Activated CD4-positive, alpha-beta T cell treated with anti-CD3 and anti-CD28 coated beads, Interleukin-10, Interleukin-2, amounts not matched to agents 100 ng/mL and 50 ng/mL, durations not matched to agents 16 hours and 8 hours (primary cell): ENCODE data around the gene CDK4.

Experiments
- DNase-seq: peaks from one replicate; pipeline ENCODE4 v3.0.0-alpha.2; 2020

CDK4 gene

DNA sequence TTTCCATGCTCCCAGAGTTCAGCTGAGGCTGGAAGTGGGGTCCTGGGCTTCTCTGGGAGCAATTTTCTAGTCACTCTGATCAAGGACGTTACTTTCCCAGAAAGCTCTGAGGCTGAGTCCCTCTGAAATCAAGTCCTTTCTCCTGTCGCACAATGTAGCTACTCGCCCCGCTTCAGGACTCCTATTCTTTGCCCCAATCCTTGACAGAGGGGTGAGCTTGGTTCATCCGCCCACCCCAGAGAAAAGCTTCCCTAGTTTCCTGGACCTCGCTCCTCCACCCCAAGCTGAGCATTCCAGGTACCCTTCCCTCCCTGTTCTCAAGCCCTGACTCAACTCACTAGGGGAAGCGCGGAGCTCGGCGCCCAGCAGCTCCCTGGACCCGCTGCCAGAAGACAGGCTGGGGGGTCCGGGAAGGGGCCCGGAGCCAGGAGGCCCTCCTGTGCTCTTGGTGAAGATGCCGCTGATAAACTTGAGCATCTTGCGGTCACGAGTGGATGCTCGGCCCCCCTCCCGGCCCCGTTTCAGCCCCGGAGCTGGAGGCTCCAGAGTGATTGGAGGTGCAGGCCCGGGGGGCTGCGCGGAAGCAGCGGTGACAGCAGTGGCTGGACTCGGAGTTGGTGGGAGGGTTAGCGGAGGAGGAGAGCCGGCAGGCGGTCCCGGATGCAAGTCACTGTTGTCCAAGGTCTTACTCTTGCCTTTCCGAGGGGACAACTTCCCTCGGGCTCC lies 15.2 kb downstream of the CDK4 start:
- no peak for DNase-seq

DNA sequence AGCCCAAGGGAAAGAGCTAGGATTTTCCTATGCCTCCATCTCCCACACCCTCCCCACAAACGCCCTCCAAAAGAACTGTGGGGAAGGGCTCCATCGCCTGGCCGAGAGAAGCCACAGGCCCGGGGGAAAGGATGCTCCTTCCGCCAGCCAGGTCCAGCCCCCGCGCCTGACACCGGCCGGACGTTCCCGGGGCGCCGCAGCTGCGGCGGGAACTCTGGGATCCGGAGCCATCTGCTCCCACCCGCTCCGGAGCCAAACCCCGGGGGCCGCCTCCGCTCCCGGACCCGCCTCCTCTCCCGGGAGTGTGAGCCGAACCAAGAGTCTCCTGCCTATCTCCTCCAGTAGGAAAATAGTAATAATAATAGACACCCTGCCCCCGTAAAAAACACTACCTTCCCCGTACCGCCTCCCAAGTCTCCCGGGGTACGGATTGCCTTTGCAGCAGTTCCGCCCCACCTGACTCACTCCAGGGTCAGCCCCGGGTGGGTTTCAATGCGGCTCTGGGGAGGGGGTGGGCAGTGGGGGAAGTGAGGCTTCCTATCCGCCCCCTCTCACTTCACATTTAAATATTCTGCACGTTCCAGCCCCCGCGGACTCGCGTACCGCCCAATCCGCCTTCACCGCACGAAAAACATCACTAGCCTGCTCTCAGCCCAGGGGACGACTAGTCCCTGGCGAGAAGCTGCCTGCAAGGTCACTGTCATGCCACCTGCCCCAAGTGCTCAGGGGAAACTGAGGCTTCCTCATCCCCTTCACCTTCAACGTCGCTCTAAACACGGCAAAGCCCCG lies 16.0 kb downstream of the CDK4 start:
- no peak for DNase-seq

DNA sequence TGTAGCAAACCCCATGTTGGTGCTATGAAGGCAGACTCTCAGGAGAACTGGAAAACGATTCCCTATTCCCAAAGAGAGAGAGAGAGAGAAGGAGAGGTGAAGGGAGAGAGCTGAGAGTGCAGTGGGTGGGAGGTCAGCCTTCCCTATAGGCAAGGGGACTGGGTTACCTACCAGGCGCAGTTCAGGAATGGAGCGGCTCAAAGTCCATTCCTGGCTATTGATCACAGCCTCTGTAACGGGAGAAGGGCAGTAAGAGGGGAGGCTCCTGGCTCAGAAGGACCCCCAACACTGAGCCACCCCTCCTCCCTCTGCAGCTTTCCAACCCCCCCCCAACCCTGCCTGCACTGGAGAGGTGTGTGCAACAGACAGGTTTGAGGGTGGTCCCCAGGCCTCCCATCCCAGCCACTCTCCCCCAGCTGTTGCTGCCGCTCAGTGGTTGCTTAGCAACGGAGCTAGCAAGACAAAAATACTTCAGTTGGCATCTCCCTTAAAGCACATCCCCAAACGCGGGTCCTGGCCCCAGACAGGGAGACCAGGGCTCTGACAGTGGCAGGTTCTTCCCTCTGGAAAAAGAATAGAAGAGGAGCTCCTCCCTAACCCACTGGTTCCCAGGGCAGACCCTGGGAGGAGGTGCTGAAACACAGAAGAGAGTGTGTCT lies 16.8 kb downstream of the CDK4 start:
- DNase-seq: no peak

DNA sequence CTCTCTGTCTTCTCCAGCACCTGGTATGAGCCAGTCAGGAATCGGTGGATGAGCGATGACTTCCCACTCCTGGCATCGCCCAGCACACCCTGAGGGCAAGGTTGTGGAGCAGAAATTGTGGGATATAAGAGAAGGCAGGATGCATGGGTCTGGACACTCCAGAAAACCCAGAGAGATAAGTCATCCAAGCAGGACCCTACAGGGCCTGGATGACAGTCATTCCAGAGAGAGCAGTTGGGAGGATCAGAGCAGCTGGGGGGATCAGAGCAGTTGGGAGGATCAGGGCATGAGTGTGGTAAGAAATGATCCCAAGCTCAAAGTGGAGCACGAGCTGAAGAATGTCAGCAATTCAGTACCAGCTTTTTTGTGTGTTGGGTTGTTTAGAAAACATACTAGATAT lies 17.5 kb downstream of the CDK4 start:
- no peak for DNase-seq

DNA sequence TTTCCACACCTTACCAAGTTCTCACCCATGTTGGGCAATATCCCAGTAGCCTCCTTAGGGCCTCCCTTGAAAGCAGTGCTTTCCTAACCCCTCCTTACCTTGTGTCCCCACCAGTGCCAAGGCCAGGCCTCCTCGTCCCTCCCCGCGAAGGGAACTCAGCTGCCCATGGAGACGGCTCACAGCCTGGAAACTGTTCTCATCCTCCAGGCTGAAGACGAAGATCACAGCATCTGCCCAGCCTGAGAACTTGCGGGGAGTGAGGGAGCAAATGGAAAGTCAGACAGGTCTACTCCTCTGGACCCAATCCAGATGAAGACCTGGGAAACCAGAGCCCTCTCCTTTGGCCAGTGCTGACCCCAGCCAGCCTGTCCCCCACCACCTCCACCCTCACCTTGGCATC lies 18.2 kb downstream of the CDK4 start:
- DNase-seq: no peak

DNA sequence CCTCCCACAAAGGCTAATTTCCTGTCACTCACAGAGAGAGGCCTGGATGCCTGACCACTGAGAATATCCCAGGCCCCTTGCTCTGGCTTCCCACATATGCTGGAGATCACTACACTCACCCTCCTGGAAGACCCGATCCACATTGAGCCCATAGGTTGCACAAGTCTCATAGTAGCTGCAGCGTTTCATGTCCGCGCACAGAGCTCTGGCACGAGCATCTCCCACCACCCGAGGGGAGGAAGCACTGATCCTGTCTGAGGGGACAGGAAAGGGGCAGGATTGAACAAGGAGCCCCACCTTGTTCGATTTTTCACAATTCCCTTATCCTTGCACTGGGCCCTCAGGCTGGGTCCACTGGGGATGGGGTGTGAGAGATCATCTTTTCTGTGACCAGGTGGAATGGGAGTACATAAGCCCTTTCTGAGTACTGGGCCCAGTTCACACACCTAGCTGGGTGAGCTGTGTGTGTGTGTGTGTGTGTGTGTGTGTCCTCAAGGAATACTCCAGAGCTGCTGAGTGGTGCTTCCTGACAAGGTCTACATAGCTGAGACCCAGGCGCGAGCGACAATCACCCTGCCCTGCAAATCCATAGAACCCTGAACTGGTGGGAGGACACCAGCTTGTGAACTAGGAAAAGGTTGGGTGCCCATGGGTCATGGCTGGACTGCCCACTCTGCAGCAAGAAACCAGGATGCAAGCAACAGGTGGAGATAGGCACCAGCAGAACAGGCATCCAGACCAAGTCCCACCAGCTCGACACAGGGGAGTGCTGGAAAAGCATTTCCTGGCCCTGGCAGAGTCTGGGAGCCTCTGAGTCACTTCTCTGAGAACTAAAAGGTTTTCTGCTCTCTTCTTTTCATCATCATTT lies 19.1 kb downstream of the CDK4 start:
- DNase-seq: no peak

DNA sequence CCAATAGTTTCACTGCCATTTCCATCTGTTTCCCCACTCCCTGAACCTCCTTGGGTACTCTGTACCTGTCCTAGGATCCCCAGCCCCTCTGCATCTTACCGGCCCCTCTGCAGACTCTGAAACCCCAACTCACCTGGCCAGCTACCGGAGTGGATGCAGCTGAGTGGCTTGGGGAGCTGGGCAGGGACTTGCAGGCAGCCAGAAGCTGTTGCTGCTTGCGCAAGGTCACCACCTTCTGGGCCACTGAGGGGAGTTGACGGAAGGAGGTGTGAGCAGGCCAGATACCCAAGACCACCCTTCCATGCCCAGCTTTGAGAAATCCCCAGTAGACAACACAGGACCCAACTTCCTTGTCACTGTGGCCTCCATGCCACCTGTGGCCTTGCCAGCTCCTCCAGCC lies 19.8 kb downstream of the CDK4 start:
- no peak for DNase-seq

DNA sequence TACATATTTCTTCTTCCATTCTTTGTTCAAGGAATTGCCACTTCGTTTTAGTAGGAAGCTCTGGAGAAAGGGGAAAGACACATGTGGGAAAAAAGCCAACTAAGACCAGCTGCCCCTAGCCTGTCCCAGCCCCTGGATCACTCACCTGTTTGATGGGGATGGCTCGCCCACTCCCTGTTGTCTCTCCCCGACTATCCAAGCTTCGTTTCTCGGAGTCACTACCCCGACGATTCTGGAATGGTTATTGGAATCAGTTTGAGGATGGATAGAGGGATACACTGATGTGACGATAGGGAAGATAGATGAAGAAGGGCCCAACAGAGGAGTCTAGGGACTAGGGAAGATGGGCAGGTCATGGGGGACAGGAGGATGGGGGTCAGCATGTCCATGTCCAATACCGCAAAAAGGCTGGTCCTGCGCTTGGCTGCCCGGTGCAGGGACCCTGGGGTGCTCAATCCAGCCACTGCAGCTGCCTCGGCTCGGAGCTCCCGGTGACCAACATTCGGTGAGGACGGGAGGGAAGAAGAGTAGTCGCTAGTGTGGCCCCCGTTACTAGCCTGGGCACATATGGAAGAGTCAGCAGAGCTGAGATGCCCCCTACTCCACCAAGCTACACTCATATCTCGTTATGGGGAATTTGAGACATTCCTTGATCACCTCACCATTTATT lies 20.6 kb downstream of the CDK4 start:
- no peak for DNase-seq

DNA sequence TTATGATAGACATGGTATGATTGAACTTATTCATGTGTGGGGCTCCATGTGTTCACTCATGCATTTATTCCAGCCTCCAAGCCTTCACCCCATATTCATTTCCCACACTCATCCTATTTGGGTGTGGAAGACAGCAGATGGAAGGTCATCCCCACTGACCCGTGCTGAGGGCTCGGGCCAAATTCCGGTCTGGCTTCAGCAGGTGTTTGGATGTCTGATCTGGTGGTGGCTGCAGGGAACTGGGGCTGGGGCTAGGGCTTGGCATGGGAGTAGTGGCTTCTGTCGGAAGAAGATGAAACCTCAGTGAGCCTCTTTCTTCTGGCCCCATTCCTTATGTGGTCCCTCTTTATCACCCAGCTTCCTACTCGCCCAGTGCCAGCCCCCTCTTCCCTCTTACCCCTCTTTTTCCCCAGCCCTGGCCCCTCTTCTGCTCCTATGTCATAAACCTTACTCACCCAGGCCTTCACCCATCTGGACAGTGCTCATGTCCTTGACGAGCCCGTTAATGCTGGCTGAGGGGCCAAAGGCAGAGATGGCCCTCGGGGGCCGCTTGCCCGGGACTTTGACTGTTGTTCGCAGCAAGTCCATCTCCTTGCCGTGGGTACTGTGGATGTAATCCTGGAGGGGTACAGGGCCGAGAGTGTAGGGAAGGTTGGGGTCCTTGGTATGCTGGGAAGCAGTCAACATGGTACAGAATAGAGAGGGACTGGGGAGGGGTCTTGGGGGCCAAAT lies 21.6 kb downstream of the CDK4 start:
- DNase-seq: no peak

DNA sequence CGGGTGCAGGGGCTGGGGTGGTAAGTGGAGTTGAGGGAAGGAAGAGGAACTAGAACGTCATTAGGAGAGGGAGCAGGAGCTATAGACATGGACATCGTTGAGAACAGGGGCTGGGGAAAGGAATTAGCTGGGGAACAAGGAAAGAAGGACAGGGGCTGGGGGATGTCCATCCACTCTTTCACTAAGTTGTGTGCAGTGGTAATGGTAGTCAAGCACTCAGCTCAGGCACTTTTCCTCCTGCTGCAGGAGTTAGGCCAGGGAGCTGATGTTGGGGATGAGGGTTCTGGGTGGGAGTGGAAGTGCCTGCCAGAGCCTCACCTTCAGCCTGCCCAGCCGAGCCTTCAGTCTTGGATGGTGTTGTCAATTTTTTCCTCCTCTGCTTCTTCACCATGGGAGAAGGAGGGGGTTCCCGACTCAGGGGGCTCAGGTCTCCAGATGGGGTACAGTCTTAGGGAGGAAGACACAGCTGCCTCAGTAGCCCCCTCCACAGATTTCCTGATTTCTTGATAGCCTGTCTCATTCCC lies 22.7 kb downstream of the CDK4 start:
- no peak for DNase-seq

DNA sequence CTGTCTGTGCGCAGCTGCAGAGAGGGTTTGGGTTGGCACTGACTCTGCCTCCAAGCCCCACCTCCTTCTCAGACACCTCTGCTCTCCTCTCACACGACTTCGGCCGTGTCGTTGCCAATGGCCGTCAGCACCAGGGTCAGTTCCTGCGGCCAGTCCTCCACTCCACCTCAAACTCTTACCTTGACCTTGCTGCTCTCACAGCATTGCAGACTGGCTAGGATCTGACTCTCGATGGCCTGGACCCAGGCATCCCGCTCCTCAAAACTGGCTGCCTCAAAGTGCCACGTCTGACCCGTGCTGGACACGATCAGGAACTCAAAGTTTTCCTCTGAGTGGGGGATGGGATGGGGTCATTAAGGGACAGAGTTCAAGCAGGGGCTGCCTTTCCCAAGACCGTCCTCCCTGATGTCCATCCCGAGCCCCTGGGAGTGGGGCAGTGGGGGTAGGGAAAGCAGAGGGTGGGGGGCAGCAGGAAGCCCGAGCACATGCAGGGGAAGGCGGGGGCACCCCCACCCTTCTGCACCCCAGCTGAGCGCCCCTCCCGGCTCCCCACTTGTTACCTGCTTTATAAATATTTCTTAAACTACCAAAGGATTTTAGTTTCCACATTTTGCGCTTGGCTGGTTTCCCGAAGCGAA lies 24.2 kb downstream of the CDK4 start:
- no peak for DNase-seq

DNA sequence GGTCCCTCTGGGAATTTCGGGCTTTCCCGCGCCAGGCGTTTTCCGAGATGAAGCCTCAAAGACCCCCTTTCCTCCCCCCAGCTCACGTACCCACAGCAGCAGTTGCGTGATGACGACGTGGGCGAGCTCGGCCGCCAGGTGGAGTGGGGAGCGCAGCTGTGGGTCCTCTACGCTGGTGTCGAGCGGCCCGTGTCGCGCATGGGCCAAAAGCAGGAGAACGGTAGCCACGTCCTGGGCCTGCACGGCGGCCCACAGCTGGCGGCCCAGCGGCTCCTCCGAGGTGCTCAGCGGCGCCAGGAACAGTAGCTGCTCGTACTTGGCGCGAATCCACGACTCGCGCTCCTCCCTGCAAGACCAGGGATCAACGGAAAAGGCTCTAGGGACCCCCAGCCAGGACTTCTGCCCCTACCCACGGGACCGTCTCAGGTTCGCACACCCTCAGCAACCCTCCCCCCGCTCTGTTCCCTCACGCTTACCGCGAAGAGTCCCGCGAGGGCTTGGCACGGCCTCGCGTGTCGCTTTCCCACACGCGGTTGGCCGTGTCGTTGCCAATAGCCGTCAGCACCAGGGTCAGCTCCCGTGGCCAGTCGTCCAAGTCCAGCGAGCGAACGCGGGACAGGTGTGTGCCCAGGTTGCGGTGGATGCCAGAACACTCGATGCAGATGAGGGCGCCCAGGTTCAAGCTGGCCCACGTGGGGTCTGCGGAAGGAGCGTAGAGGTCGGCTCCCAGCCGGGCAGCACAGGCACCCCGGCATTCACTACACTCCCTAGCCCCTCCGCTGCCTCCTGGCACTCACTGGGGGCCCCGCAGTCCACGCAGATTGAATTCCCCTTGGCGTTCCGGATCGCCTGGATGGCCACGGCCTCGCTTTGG lies 25.0 kb downstream of the CDK4 start:
- DNase-seq: no peak

DNA sequence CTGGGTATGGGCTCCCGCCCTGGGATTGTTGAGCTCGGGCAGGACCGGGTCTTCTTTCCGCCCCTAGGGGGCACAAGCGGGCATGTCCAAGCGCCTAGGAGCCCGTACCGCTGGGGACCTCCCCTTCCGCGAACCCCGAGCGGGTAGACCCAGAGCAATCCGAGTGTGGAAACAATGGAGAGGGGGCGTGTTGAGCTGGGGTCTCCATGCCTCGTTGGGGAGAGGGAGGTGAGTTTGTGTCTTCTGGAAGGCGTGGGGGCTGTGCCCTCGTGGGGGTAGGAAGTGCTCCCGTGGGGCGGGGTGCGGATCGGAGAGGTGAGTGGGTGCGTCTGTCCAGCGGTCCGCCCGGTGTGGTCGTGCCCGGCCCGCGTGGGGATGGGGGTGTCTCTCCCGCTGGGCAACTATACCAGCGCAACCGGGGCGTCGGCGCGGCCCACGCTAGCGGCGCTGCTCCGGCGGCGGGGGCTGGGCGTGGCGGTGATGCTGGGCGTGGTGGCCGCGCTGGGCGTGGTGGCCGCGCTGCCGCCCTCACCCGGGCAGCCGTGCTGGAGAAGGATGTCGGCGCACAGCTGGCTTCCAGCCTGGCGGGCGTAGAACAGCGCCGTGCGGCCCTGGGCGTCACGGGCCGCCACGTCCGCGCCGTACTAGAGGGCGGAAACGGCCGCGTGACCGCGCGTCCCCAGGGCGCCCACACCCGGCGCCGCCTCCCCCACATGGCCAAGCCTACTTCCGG lies 25.8 kb downstream of the CDK4 start:
- peak; percentile 33 for DNase-seq

DNA sequence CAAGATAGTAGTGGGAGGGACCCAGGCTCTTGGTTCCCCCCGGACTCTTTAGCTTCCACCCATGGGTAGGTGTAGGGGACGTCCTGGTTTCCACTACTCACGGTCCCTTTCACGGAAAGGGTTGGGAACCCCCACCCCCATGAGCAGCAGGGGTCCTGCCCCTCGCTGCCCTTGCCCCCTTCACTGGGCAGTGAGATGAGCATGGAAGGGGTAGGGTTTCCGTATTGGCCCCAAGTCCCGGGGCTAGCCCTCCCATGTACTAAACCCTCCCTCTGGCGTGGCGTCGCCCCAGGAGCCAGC lies 26.3 kb downstream of the CDK4 start:
- DNase-seq: no peak

DNA sequence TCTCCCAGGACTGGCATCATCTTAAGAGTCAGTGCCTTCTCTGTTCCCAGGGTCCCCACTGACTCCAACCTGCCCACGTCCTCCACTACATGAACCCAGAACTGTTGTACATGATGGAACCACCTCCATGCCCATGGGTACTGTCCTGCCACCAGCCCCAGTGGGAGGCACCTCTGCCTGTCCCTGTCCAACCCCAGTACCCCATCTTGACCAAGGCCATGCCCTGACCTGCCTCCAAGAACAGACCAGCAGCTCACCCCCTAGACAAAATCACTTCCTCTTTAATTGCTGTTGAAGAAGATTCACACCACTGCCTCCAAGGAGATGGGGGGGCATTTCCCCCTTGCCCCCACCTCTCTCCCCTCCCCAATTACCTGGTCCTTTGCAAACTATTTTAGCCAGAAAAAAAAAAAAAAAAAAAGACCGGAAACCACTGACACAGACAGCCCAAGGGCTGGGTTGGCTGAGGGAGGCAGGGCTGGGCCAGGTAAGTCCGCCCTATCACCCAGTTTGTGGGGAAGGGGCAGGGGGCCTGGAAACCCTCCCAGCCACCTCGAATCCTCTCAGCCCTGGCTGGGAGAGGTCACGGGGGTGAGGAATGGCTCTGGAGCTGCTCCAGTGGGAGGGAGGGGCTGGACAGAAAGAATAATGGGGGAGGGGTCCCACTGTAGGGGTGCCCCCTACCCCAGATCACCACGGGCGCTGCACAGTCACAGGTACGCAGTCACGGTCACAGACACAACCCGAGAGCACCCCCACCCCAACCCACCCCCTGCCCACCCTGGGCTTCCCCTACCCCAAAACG lies 27.0 kb downstream of the CDK4 start:
- DNase-seq: no peak

DNA sequence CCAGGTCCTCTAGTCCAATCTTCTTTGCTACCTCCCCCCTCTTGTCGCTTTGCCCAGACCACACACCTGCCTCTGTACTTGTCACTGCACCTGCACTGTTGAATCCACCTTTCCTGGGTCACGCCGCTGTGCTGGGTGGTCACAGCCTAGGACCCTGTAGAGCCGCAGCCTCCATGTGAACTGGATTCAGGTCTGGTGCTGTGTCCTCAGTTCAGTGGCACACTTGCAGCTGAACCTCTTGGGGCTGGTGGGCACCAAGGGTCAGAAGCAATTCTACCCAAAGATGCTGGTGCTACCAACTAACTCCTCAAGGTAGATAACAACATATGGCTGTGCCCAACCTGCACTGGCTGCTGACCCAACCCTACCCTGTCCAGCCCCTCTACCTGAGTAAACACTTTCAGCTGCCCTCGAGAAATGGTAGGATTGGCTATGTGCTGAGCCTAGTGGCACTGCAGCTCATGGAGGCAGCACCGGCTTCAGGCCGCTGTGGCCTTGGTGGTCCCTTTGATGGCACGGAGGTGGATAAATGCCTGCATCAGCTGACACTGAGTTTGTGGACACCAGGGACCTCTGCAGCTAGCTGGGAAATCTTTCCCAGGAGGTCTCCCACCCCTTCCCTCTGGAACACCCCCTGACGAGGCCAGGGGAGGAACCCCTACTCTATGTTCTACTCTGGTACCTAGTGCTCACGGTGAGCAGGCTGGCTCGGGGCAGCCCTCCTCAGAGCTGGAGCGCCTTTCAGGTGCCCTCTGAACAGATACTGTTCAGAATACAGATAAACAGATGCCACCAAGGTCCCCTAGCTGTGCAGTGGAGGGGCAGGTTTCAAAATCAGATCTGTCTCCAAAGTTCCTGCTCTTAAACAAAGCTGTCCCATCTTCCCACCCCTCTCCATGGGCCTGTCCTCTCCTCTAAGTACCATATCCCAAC lies 27.8 kb downstream of the CDK4 start:
- no peak for DNase-seq

DNA sequence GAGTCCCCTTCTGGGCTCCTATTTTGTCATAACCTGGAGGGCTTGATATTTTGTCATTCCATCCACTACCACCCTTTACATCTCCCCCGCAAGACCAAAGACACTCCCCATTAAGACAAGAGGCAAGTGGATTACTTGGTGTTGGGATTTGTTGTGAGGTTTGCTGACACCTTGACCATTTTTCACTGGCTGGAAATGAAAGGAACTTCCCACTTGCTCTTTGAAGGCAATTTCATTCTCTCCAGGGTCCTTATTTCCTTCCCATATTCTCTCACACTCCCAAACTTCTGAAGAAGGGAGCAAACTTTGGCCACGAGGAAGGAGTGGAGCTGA lies 28.5 kb downstream of the CDK4 start:
- no peak for DNase-seq
